HepG2 (cell line): Measurements from ENCODE around the gene GADD45GIP1. TPM values are rescaled to one million over a fixed set of nuclear protein-coding genes. Genes with fewer than 3 reads are reported as not detected.
A peak's percentile ranks its signal among the peaks of the same experiment; 100 is the strongest.

ENCODE experiments used
- CEBPB ChIP-seq: IDR thresholded peaks from 2 replicates; pipeline ENCODE4 v1.6.1; 2011; ENCODE audit warnings: low read depth, low read length, improper control_type of control experiment, borderline replicate concordance
- CREB1 ChIP-seq, 2 experiments: fragments of 450-650 bp in 1 of 2; IDR thresholded peaks; 2 replicates each; pipeline ENCODE4 v1.6.1; 2016 to 2017; ENCODE audit warnings: control low read depth in 1 of 2, mild to moderate bottlenecking in 1 of 2, missing compliant biosample characterization in 1 of 2, missing genetic modification characterization in 1 of 2
- GABPA ChIP-seq, 2 experiments: IDR thresholded peaks; 2 replicates each; pipeline ENCODE4 v1.6.1; 2011 to 2016; ENCODE audit warnings: low read depth in 2 of 2, low read length in 1 of 2, missing biosample characterization in 1 of 2, missing genetic modification characterization in 1 of 2
- GLI4 ChIP-seq: sonication (generic); formaldehyde crosslinking; IDR thresholded peaks from 2 replicates; pipeline ENCODE4 v1.5.1; 2020; ENCODE audit warnings: missing genetic modification reagents, mild to moderate bottlenecking, moderate library complexity, borderline replicate concordance
- HDAC2 ChIP-seq: sonication (generic); formaldehyde crosslinking; IDR thresholded peaks from 2 replicates; pipeline ENCODE4 v1.4.0; 2020; ENCODE audit warnings: missing genetic modification reagents
- KAT2B ChIP-seq: fragments of 150-350 bp; IDR thresholded peaks from 2 replicates; pipeline ENCODE4 v1.6.1; 2014; ENCODE audit warnings: low read depth, low read length, borderline replicate concordance
- MED8 ChIP-seq: sonication (generic); formaldehyde crosslinking; IDR thresholded peaks from 2 replicates; pipeline ENCODE4 v1.8.1; 2023; ENCODE audit warnings: mild to moderate bottlenecking, missing genetic modification reagents; ENCODE audit not compliant: insufficient replicate concordance
- PLRG1 ChIP-seq: fragments of 450-650 bp; conservative IDR thresholded peaks from 2 replicates; pipeline ENCODE4 v1.6.1; 2016
- TOE1 ChIP-seq: sonication (generic); formaldehyde crosslinking; IDR thresholded peaks from 2 replicates; pipeline ENCODE4 v1.4.0; 2020; ENCODE audit warnings: mild to moderate bottlenecking, missing genetic modification reagents
- ZNF598 ChIP-seq: sonication (generic); formaldehyde crosslinking; IDR thresholded peaks from 2 replicates; pipeline ENCODE4 v1.5.1; 2020; ENCODE audit warnings: mild to moderate bottlenecking, missing genetic modification reagents, borderline replicate concordance
- ZNF788 ChIP-seq: sonication (generic); formaldehyde crosslinking; IDR thresholded peaks from 2 replicates; pipeline ENCODE4 v1.5.0; 2020; ENCODE audit warnings: mild to moderate bottlenecking, missing genetic modification reagents, borderline replicate concordance
- polyA plus RNA-seq, 8 experiments: library from polyadenylated mRNA; depleted of rRNA in 3 of 8; stranded (reverse) in 7 of 8; unstranded in 1 of 8; fragments of >200 nt; fragmentation: Illumina TruSeq in 4 of 8; extraction: Trizol in 4 of 8; gene quantifications; 2 replicates each; pipeline versions ENCODE4 v1.2.1 to v1.2.3, GENCODE V29; 2011 to 2016; ENCODE audit warnings: low read depth in 4 of 8, missing spikeins in 1 of 8, mixed read lengths in 1 of 8; ENCODE audit not compliant: insufficient read depth in 1 of 8
- total RNA-seq, 5 experiments: library from RNA; depleted of rRNA; stranded (reverse); fragments of >200 nt; fragmentation: Illumina TruSeq; extraction: Trizol; gene quantifications; 2 replicates each; pipeline ENCODE4 v1.2.3, GENCODE V29; 2016; ENCODE audit warnings: low read depth in 1 of 5
- TF ChIP-seq, protein P1 (sequence below): sonication (generic); formaldehyde crosslinking; IDR thresholded peaks from 2 replicates; pipeline ENCODE4 v1.4.0; 2020; ENCODE audit warnings: missing genetic modification reagents
- TF ChIP-seq, protein P2 (sequence below): sonication (generic); formaldehyde crosslinking; IDR thresholded peaks from 2 replicates; pipeline ENCODE4 v1.5.1; 2020; ENCODE audit warnings: mild to moderate bottlenecking, missing genetic modification reagents, borderline replicate concordance
- TF ChIP-seq, protein P3 (sequence below): sonication (generic); formaldehyde crosslinking; IDR thresholded peaks from 2 replicates; pipeline ENCODE4 v1.4.0; 2020; ENCODE audit warnings: mild to moderate bottlenecking, low read depth, missing genetic modification reagents

The GADD45GIP1 gene
- total and polyA plus RNA-seq, 2 of the 13 experiments (the other 11 are each of a cell fraction or from before 2014, with no cell fraction given), result 24.6 to 30.7 TPM

DNA sequence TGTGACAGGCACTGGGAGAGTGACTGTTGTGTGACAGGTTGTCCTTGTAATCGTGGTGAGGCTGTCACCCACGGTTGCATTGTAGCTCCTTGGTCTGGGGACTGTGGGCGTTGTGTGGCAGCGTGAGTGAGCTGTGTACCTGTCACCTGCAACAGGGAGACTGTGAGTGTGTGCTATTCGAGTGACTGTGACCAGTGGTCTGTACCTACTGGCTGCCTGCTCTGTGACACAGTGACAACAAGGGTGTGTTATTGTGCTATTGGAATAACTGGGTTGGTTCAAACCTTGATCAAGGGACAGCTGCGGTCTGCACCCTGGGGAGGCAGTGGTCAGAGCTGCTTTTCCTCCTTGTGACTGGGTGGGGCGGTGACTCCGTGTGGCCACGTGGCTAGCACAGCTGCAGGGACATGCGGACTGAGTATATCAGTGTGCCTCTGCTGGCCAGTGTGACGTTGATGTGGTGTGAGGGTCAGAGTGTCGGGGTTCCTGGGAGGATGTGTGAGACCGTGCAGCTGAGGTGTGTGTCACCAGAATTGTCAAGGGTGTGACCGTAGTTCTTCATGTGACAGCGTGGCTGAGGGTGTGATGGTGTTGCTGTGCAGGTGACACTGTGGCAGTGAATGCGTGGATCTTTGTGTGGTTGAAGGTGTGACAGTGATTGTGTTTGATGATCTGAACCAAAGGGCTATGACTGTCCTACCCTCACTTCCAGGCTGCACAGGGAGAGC, 28.2 kb upstream of the GADD45GIP1 start (continued):
- TF ChIP-seq PLRG1 (no peak), TOE1 (CRISPR knock-in tag) (no peak), GLI4 (no peak), MED8 (CRISPR knock-in tag) (no peak), KAT2B (no peak), HDAC2 (peak; percentile 65; the same call in 1 of the 2 replicates), ZNF788 (no peak), CREB1 (IDR thresholded peaks at IDR 0.05) (peak; percentile 81), CREB1 (CRISPR knock-in tag; IDR thresholded peaks at IDR 0.05) (no peak), ZNF598 (no peak), GABPA (IDR thresholded peaks at IDR 0.05; ENCODE audit: low read depth, low read length) (no peak), GABPA (CRISPR knock-in tag; IDR thresholded peaks at IDR 0.05; ENCODE audit: low read depth) (no peak), CEBPB (no peak)
- TF ChIP-seq, protein P1, sequence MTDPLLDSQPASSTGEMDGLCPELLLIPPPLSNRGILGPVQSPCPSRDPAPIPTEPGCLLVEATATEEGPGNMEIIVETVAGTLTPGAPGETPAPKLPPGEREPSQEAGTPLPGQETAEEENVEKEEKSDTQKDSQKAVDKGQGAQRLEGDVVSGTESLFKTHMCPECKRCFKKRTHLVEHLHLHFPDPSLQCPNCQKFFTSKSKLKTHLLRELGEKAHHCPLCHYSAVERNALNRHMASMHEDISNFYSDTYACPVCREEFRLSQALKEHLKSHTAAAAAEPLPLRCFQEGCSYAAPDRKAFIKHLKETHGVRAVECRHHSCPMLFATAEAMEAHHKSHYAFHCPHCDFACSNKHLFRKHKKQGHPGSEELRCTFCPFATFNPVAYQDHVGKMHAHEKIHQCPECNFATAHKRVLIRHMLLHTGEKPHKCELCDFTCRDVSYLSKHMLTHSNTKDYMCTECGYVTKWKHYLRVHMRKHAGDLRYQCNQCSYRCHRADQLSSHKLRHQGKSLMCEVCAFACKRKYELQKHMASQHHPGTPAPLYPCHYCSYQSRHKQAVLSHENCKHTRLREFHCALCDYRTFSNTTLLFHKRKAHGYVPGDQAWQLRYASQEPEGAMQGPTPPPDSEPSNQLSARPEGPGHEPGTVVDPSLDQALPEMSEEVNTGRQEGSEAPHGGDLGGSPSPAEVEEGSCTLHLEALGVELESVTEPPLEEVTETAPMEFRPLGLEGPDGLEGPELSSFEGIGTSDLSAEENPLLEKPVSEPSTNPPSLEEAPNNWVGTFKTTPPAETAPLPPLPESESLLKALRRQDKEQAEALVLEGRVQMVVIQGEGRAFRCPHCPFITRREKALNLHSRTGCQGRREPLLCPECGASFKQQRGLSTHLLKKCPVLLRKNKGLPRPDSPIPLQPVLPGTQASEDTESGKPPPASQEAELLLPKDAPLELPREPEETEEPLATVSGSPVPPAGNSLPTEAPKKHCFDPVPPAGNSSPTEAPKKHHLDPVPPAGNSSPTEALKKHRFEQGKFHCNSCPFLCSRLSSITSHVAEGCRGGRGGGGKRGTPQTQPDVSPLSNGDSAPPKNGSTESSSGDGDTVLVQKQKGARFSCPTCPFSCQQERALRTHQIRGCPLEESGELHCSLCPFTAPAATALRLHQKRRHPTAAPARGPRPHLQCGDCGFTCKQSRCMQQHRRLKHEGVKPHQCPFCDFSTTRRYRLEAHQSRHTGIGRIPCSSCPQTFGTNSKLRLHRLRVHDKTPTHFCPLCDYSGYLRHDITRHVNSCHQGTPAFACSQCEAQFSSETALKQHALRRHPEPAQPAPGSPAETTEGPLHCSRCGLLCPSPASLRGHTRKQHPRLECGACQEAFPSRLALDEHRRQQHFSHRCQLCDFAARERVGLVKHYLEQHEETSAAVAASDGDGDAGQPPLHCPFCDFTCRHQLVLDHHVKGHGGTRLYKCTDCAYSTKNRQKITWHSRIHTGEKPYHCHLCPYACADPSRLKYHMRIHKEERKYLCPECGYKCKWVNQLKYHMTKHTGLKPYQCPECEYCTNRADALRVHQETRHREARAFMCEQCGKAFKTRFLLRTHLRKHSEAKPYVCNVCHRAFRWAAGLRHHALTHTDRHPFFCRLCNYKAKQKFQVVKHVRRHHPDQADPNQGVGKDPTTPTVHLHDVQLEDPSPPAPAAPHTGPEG (CRISPR knock-in tag), result 0 out of 2 replicates have a peak, but pooled peaks have one; percentile 5
- TF ChIP-seq, protein P2, sequence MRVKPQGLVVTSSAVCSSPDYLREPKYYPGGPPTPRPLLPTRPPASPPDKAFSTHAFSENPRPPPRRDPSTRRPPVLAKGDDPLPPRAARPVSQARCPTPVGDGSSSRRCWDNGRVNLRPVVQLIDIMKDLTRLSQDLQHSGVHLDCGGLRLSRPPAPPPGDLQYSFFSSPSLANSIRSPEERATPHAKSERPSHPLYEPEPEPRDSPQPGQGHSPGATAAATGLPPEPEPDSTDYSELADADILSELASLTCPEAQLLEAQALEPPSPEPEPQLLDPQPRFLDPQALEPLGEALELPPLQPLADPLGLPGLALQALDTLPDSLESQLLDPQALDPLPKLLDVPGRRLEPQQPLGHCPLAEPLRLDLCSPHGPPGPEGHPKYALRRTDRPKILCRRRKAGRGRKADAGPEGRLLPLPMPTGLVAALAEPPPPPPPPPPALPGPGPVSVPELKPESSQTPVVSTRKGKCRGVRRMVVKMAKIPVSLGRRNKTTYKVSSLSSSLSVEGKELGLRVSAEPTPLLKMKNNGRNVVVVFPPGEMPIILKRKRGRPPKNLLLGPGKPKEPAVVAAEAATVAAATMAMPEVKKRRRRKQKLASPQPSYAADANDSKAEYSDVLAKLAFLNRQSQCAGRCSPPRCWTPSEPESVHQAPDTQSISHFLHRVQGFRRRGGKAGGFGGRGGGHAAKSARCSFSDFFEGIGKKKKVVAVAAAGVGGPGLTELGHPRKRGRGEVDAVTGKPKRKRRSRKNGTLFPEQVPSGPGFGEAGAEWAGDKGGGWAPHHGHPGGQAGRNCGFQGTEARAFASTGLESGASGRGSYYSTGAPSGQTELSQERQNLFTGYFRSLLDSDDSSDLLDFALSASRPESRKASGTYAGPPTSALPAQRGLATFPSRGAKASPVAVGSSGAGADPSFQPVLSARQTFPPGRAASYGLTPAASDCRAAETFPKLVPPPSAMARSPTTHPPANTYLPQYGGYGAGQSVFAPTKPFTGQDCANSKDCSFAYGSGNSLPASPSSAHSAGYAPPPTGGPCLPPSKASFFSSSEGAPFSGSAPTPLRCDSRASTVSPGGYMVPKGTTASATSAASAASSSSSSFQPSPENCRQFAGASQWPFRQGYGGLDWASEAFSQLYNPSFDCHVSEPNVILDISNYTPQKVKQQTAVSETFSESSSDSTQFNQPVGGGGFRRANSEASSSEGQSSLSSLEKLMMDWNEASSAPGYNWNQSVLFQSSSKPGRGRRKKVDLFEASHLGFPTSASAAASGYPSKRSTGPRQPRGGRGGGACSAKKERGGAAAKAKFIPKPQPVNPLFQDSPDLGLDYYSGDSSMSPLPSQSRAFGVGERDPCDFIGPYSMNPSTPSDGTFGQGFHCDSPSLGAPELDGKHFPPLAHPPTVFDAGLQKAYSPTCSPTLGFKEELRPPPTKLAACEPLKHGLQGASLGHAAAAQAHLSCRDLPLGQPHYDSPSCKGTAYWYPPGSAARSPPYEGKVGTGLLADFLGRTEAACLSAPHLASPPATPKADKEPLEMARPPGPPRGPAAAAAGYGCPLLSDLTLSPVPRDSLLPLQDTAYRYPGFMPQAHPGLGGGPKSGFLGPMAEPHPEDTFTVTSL, result no peak
- TF ChIP-seq, protein P3, sequence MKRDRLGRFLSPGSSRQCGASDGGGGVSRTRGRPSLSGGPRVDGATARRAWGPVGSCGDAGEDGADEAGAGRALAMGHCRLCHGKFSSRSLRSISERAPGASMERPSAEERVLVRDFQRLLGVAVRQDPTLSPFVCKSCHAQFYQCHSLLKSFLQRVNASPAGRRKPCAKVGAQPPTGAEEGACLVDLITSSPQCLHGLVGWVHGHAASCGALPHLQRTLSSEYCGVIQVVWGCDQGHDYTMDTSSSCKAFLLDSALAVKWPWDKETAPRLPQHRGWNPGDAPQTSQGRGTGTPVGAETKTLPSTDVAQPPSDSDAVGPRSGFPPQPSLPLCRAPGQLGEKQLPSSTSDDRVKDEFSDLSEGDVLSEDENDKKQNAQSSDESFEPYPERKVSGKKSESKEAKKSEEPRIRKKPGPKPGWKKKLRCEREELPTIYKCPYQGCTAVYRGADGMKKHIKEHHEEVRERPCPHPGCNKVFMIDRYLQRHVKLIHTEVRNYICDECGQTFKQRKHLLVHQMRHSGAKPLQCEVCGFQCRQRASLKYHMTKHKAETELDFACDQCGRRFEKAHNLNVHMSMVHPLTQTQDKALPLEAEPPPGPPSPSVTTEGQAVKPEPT (CRISPR knock-in tag), result 0 out of 2 replicates have a peak, but pooled peaks have one; percentile 78
